K562 (cell line): Measurements from ENCODE around the gene RBFOX2. TPM values are rescaled to one million over a fixed set of nuclear protein-coding genes. Genes with fewer than 3 reads are reported as not detected.

Experiments
- ARID3B ChIP-seq: fragments of 250-450 bp; sonication (Bioruptor Pico); IDR thresholded peaks from 2 replicates; pipeline ENCODE4 v1.4.0; 2020; ENCODE audit warnings: borderline replicate concordance
- BRD4 ChIP-seq: fragments of 200-600 bp; sonication (generic); IDR thresholded peaks from 2 replicates; pipeline ENCODE4 v1.6.1; 2017; ENCODE audit warnings: inconsistent platforms
- E2F6 ChIP-seq, 2 experiments: IDR thresholded peaks; 2 replicates each; pipeline ENCODE4 v1.6.1; 2011; ENCODE audit warnings: borderline replicate concordance in 1 of 2, control low read depth in 1 of 2, low read depth in 1 of 2, low read length in 1 of 2, mild to moderate bottlenecking in 1 of 2, mixed read lengths in 1 of 2, moderate library complexity in 1 of 2; ENCODE audit not compliant: insufficient read depth in 1 of 2, insufficient read length in 1 of 2, poor library complexity in 1 of 2, severe bottlenecking in 1 of 2; ENCODE audit errors: extremely low read depth in 1 of 2
- PURB ChIP-seq: sonication (generic); formaldehyde crosslinking; IDR thresholded peaks from 2 replicates; pipeline ENCODE4 v1.9.0; 2021; ENCODE audit warnings: low read depth, mild to moderate bottlenecking, missing genetic modification reagents
- SUPT5H ChIP-seq: fragments of 450-650 bp; IDR thresholded peaks from 2 replicates; pipeline ENCODE4 v1.6.1; 2016
- ZBTB33 ChIP-seq: sonication (generic); formaldehyde crosslinking; IDR thresholded peaks from 2 replicates; pipeline ENCODE4 v1.8.1; 2023; ENCODE audit warnings: mild to moderate bottlenecking, missing genetic modification reagents
- polyA plus RNA-seq, 8 experiments: library from polyadenylated mRNA; depleted of rRNA in 4 of 8; stranded (reverse) in 5 of 8; unstranded in 3 of 8; fragments of >200 nt; fragmentation: Nextera tagmentation in 2 of 8; fragmentation: Illumina TruSeq in 1 of 8; extraction: Ambion mirVana in 2 of 8; extraction: Trizol in 1 of 8; gene quantifications; 2 replicates each; pipeline versions ENCODE4 v1.2.1 to v1.2.3, GENCODE V29; 2011 to 2014; ENCODE audit warnings: inconsistent platforms in 1 of 8, missing spikeins in 1 of 8
- total RNA-seq, 7 experiments: library from RNA; depleted of rRNA in 6 of 7; stranded (reverse); fragments of >200 nt in 6 of 7; fragmentation: Illumina TruSeq in 2 of 7; extraction: Trizol in 2 of 7; gene quantifications; 2 replicates each; pipeline versions ENCODE4 v1.2.1 to v1.2.3, GENCODE V29; 2011 to 2021; ENCODE audit warnings: low replicate concordance in 1 of 7

RBFOX2 gene
- total and polyA plus RNA-seq, 9 of the 15 experiments (the other 6 are each of a cell fraction or from before 2014, with no cell fraction given): 5.8 to 24.8 (median 14.2) TPM

GRCh38 chr22:35940166-35940565 lies 88.5 kb downstream of the RBFOX2 start (continued):
- TF ChIP-seq ZBTB33 (CRISPR knock-in tag) (no peak), PURB (CRISPR knock-in tag) (no peak), BRD4 (no peak), SUPT5H (no peak), E2F6 (IDR thresholded peaks at IDR 0.05; ENCODE audit: borderline replicate concordance in 1 of 2, extremely low read depth in 1 of 2, insufficient read depth in 1 of 2, insufficient read length in 1 of 2, low read depth in 1 of 2, low read length in 1 of 2, poor library complexity in 1 of 2, severe bottlenecking in 1 of 2) (no peak), ARID3B (CRISPR knock-in tag) (no peak)
- TF ChIP-seq, all 486 proteins: peak for 0
